ENCODE data around the gene PDLIM5. TPM values are rescaled to one million over a fixed set of nuclear protein-coding genes. Genes with fewer than 3 reads are reported as not detected.
"Not testable (repeated sequence)": the region's sequence is repeated elsewhere in the genome, so short reads cannot be mapped to it uniquely, and the experiment has no call there.

The PDLIM5 gene
- total RNA-seq, 1 experiment from 2014 or later: 44.7 TPM

DNA sequence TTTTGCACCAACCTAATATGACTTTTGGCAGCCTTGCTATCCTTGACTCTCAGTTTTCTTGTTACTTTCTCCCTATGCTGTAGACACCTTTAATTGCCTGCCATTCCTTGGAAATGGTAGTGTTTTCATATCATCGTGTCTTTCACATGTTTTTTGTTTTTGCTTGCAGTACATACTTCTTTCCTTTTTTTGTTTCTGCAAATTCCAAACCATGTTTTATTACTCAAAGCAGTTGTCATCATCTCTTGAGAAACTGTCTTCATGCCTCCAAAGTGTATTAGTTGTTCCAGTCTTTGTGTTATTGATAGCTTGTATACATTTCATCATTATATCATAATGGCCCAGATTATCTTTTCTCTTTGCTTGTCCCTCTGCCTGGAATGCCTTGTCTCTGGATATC lies 57.1 kb downstream of the PDLIM5 start:
- DNase-seq (ENCODE audit: low read depth, low spot score) (no peak), ATAC-seq (no peak)
- BruUV-seq (replicated peaks): no TSS peak
- Histone ChIP-seq H3K27me3 (ENCODE audit: control insufficient read depth, insufficient read depth, low read length) (no peaks in the 10 kb centered on the region), H3K9me3 (ENCODE audit: control insufficient read depth, insufficient read depth, low read depth, low read length) (no peaks in the 10 kb centered on the region), H3K36me3 (ENCODE audit: control insufficient read depth, insufficient read depth, low read length) (no peaks in the 10 kb centered on the region), H3K4me1 (ENCODE audit: control insufficient read depth, insufficient read depth, low read length) (no peaks in the 10 kb centered on the region), H3K27ac (ENCODE audit: low read length) (no peak overlapping the region), H3K4me3 (ENCODE audit: low read depth in 2 of 2, low read length in 2 of 2) (no peak overlapping the region)
- in situ Hi-C loops (cut with HindIII; ENCODE audit: low pct_unique_long_range_greater_than_20kb, low sequenced_read_pairs) (no loop called here), intact Hi-C loops (cut with micrococcal nuclease; ENCODE audit: unreplicated experiment) (no loop called here)
- TF ChIP-seq POLR2AphosphoS5 (IDR thresholded peaks at IDR 0.05; ENCODE audit: low read depth, low read length) (no peak), TCF7L2 (IDR thresholded peaks at IDR 0.05; ENCODE audit: low read depth, low read length) (no peak), SIN3A (IDR thresholded peaks at IDR 0.05; ENCODE audit: borderline replicate concordance, insufficient read depth, low read depth, low read length) (no peak)
- TF ChIP-seq, protein P1, sequence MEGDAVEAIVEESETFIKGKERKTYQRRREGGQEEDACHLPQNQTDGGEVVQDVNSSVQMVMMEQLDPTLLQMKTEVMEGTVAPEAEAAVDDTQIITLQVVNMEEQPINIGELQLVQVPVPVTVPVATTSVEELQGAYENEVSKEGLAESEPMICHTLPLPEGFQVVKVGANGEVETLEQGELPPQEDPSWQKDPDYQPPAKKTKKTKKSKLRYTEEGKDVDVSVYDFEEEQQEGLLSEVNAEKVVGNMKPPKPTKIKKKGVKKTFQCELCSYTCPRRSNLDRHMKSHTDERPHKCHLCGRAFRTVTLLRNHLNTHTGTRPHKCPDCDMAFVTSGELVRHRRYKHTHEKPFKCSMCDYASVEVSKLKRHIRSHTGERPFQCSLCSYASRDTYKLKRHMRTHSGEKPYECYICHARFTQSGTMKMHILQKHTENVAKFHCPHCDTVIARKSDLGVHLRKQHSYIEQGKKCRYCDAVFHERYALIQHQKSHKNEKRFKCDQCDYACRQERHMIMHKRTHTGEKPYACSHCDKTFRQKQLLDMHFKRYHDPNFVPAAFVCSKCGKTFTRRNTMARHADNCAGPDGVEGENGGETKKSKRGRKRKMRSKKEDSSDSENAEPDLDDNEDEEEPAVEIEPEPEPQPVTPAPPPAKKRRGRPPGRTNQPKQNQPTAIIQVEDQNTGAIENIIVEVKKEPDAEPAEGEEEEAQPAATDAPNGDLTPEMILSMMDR (IDR thresholded peaks at IDR 0.05): no peak
- TF ChIP-seq, protein P2, sequence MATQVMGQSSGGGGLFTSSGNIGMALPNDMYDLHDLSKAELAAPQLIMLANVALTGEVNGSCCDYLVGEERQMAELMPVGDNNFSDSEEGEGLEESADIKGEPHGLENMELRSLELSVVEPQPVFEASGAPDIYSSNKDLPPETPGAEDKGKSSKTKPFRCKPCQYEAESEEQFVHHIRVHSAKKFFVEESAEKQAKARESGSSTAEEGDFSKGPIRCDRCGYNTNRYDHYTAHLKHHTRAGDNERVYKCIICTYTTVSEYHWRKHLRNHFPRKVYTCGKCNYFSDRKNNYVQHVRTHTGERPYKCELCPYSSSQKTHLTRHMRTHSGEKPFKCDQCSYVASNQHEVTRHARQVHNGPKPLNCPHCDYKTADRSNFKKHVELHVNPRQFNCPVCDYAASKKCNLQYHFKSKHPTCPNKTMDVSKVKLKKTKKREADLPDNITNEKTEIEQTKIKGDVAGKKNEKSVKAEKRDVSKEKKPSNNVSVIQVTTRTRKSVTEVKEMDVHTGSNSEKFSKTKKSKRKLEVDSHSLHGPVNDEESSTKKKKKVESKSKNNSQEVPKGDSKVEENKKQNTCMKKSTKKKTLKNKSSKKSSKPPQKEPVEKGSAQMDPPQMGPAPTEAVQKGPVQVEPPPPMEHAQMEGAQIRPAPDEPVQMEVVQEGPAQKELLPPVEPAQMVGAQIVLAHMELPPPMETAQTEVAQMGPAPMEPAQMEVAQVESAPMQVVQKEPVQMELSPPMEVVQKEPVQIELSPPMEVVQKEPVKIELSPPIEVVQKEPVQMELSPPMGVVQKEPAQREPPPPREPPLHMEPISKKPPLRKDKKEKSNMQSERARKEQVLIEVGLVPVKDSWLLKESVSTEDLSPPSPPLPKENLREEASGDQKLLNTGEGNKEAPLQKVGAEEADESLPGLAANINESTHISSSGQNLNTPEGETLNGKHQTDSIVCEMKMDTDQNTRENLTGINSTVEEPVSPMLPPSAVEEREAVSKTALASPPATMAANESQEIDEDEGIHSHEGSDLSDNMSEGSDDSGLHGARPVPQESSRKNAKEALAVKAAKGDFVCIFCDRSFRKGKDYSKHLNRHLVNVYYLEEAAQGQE (IDR thresholded peaks at IDR 0.05; ENCODE audit: insufficient read depth in 1 of 2, low read depth in 2 of 2, low read length in 1 of 2): no peak
- ChIA-PET POLR2A (no interaction called here), CTCF (no interaction called here)

DNA sequence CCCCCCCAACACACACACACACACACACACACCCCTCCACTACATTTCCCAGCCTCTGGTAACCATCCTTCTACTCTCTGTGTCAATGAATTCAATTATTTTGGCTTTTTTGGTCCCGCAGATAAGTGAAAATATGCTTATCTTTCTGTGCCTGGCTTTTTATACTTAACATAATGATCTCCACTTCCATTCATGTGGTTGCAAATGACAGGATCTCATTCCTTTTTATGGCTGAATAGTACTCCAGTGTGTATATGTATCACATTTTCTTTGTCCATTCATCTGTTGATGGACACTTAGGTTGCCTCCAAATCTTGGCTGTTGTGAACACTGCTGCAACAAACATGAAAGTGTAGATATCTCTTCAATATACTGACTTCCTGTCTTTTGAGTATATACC lies 59.8 kb downstream of the PDLIM5 start:
- DNase-seq (ENCODE audit: low read depth, low spot score): no peak
- ATAC-seq: no peak
- Histone ChIP-seq H3K27ac (ENCODE audit: low read length) (no peak overlapping the region), H3K27me3 (ENCODE audit: control insufficient read depth, insufficient read depth, low read length) (no peaks in the 10 kb centered on the region), H3K9me3 (ENCODE audit: control insufficient read depth, insufficient read depth, low read depth, low read length) (no peaks in the 10 kb centered on the region), H3K36me3 (ENCODE audit: control insufficient read depth, insufficient read depth, low read length) (no peaks in the 10 kb centered on the region), H3K4me3 (ENCODE audit: low read depth in 2 of 2, low read length in 2 of 2) (no peak overlapping the region), H3K4me1 (ENCODE audit: control insufficient read depth, insufficient read depth, low read length) (no peaks in the 10 kb centered on the region)
- CTCF ChIA-PET: no interaction called here
- BruUV-seq (replicated peaks): no TSS peak
- POLR2A ChIA-PET: no interaction called here
- in situ Hi-C loops (cut with HindIII; ENCODE audit: low pct_unique_long_range_greater_than_20kb, low sequenced_read_pairs): no loop called here
- TF ChIP-seq SIN3A (IDR thresholded peaks at IDR 0.05; ENCODE audit: borderline replicate concordance, insufficient read depth, low read depth, low read length) (no peak), TCF7L2 (IDR thresholded peaks at IDR 0.05; ENCODE audit: low read depth, low read length) (no peak), POLR2AphosphoS5 (IDR thresholded peaks at IDR 0.05; ENCODE audit: low read depth, low read length) (no peak)
- TF ChIP-seq, protein P2 (IDR thresholded peaks at IDR 0.05; ENCODE audit: insufficient read depth in 1 of 2, low read depth in 2 of 2, low read length in 1 of 2): no peak
- TF ChIP-seq, protein P1 (IDR thresholded peaks at IDR 0.05): no peak
- intact Hi-C loops (cut with micrococcal nuclease; ENCODE audit: unreplicated experiment): no loop called here

DNA sequence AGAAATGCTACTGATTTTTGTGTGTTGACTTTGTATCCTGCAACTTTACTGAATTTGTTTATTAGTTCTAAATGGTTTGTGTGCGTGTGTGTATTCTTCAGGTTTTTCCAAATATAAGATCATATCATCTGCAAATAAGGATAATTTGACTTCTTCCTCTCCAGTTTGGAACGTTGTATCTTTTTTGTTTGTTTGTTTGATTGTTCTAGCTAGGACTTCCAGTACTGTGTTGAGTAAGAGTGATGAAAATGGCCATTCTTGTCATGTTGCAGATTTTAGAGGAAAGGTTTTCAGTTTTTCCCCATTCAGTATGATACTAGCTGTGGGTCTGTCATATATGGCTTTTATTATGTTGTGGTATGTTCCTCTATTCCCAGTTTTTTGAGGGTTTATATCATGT lies 61.8 kb downstream of the PDLIM5 start:
- H3K27ac ChIP-seq (ENCODE audit: low read length); in situ Hi-C loops (cut with HindIII; ENCODE audit: low pct_unique_long_range_greater_than_20kb, low sequenced_read_pairs); intact Hi-C loops (cut with micrococcal nuclease; ENCODE audit: unreplicated experiment); BruUV-seq (replicated peaks); H3K4me3 ChIP-seq (ENCODE audit: low read depth in 2 of 2, low read length in 2 of 2); CTCF ChIA-PET; H3K36me3 ChIP-seq (ENCODE audit: control insufficient read depth, insufficient read depth, low read length); ATAC-seq; DNase-seq (ENCODE audit: low read depth, low spot score); POLR2A ChIA-PET; H3K9me3 ChIP-seq (ENCODE audit: control insufficient read depth, insufficient read depth, low read depth, low read length); H3K27me3 ChIP-seq (ENCODE audit: control insufficient read depth, insufficient read depth, low read length); H3K4me1 ChIP-seq (ENCODE audit: control insufficient read depth, insufficient read depth, low read length): not testable (repeated sequence)
